WERI-Rb-1 (cell line): ENCODE measurements around the gene RBM42.

Experiments used
- DNase-seq: peaks from one replicate; pipeline ENCODE4 v3.0.0-alpha.2; 2020
- H3K27ac ChIP-seq: fragments of 250-450 bp; sonication (Bioruptor Pico); 2 replicates; pipeline ENCODE4 v1.5.1; 2020; ENCODE audit warnings: mild to moderate bottlenecking, moderate library complexity
- H3K27me3 ChIP-seq: fragments of 250-450 bp; sonication (Bioruptor Pico); 2 replicates; pipeline ENCODE4 v1.5.1; 2021; ENCODE audit warnings: mild to moderate bottlenecking, low read depth, moderate library complexity; ENCODE audit not compliant: insufficient read depth, severe bottlenecking
- H3K36me3 ChIP-seq: fragments of 250-450 bp; sonication (Bioruptor Pico); 2 replicates; pipeline ENCODE4 v1.5.1; 2020; ENCODE audit warnings: mild to moderate bottlenecking, moderate library complexity
- H3K4me3 ChIP-seq: 2 replicates; pipeline ENCODE4 v1.5.1; 2011; ENCODE audit warnings: low read depth, mild to moderate bottlenecking, control low read depth, low read length
- H3K9me3 ChIP-seq: fragments of 250-450 bp; sonication (Bioruptor Pico); 2 replicates; pipeline ENCODE4 v1.5.1; 2021; ENCODE audit warnings: mild to moderate bottlenecking, moderate library complexity; ENCODE audit not compliant: severe bottlenecking
- CTCF ChIP-seq: IDR thresholded peaks from 2 replicates; pipeline ENCODE4 v1.5.1; 2011; ENCODE audit warnings: low read depth, mild to moderate bottlenecking, control low read depth, inconsistent platforms, low read length

RBM42 gene

DNA sequence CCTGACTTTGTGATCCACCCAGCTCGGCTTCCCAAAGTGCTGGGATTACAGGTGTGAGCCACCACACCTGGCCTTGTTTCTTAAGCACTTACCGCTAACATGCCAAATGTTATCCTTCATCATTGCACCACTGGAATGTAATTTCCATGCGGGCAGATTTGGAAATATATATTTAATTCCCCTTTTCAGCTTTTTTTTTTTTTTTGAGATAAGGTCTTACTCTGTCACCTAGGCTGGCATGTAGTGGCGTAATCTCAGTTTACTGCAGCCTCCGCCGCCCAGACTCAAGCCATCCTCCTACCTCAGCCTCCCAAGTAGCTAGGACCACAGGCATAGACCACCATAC is 33.1 kb downstream of the RBM42 start:
- H3K36me3 ChIP-seq = peaks cover 55% of the 10 kb centered on the region
- no peak overlapping the region for H3K27ac ChIP-seq
- H3K9me3 ChIP-seq = no peaks in the 10 kb centered on the region
- no peak overlapping the region for H3K4me3 ChIP-seq
- TF ChIP-seq CTCF = no peak
- no peak for DNase-seq
- no peaks in the 10 kb centered on the region for H3K27me3 ChIP-seq

GRCh38 chr19:35663981-35664380 is 35.1 kb downstream of the RBM42 start:
- DNase-seq = no peak
- Histone ChIP-seq H3K4me3 (no peak overlapping the region), H3K27me3 (no peaks in the 10 kb centered on the region), H3K36me3 (peaks cover 37% of the 10 kb centered on the region), H3K9me3 (no peaks in the 10 kb centered on the region), H3K27ac (no peak overlapping the region)
- no peak for TF ChIP-seq CTCF

DNA sequence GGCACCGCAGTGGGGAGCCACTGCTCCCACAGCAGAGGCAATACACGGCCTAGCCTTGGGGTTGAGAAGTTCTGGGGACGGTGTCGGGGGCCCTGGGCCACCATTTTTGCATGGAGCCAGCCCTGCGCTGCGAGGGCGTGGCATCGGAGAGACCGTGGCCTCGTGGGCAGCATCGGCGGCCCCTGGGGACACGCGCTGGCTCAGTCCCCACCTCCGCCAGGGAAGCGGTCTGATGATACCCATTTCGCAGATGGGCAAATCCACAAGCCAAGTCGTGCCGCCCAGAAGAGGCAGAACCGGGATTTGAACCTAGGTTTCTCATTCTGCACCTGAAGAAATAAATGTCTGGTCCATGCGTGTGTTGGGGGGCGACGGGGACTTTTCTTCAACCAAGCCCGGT is 36.3 kb downstream of the RBM42 start:
- Histone ChIP-seq H3K9me3 (no peaks in the 10 kb centered on the region), H3K27me3 (no peaks in the 10 kb centered on the region), H3K27ac (no peak overlapping the region), H3K36me3 (peaks cover 28% of the 10 kb centered on the region), H3K4me3 (no peak overlapping the region)
- no peak for TF ChIP-seq CTCF
- no peak for DNase-seq

- TF ChIP-seq CTCF = no peak
- Histone ChIP-seq H3K27me3 (no peaks in the 10 kb centered on the region), H3K27ac (no peak overlapping the region), H3K9me3 (no peaks in the 10 kb centered on the region), H3K4me3 (no peak overlapping the region), H3K36me3 (peaks cover 23% of the 10 kb centered on the region)
- DNase-seq = no peak
These were observed 36.8 kb downstream of the RBM42 start for GRCh38 chr19:35665604-35666003.

GRCh38 chr19:35666251-35666913 is 37.5 kb downstream of the RBM42 start, which contains the start of gene UPK1A:
UPK1A (plus strand) TSS chr19:35666517; CDS start chr19:35666813, 296 bp downstream.
- no peak for DNase-seq
- Histone ChIP-seq H3K9me3 (no peaks in the 10 kb centered on the region), H3K27ac (no peak within 1 kb of the TSS), H3K4me3 (no peak within 1 kb of the TSS), H3K36me3 (peaks cover 23% of the 10 kb centered on the region), H3K27me3 (no peaks in the 10 kb centered on the region)
- TF ChIP-seq CTCF = no peak

GRCh38 chr19:35669566-35669965 is 40.7 kb downstream of the RBM42 start:
- Histone ChIP-seq H3K27me3 (no peaks in the 10 kb centered on the region), H3K9me3 (no peaks in the 10 kb centered on the region), H3K27ac (no peak overlapping the region), H3K36me3 (0 out of 2 replicates have a peak, but pooled peaks cover 2% of the 10 kb centered on the region), H3K4me3 (no peak overlapping the region)
- TF ChIP-seq CTCF = no peak
- DNase-seq = no peak
